ENCODE results near the gene MT1B.

Gene MT1B

DNA sequence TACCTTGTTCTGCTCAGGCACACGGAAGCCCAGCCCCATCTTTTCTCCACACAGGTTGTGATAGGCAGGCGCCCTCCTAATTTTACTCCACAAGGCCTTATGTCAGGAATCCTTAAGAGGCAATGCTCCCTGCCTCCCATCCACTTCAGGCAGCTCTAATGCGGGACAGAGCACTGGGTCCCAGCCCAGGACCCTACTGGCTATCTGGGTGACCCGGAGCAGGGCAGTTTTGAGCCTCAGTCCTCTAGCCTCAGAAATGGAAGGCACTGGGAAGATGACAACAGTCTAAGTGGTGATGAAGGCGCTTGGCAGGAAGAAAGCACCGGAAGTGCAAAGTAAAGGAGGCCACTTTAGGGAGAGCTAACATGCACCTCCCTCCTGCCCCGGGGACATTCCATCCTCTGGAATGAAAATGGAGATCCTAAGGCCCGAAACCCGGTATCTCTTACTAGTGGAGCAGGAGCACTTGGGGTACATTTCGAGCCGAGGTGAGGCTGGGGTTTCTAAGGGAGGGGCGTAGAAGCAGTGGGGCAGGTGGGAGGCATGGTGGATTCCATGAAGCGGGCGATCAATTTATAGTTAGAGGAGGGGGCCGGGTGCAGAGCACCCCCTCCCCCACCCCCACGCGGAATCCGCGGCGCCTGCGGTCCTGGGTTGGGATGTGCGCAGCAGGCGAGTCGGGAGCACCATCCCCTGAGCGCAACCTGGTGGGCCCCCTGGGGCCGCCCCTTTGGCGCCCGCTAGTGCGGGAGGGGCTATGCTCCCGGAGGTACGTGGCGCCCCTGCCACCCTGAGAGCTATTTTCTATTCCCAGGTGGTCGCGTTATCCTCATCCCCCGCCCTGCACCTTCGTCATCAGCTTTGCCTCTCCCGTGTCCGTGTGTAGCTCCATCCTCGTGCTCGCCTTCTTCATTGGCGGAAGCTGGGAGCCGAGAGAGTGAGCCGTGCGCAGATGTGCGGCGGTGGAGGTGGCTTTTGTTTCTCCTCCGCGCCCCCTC is 11.0 kb downstream of the MT1B start:
- TF ChIP-seq GATA3 (IDR thresholded peaks at IDR 0.05; ENCODE audit: low read depth, low read length) (no peak), GATA2 (IDR thresholded peaks at IDR 0.05; ENCODE audit: low read depth, low read length) (no peak)

DNA sequence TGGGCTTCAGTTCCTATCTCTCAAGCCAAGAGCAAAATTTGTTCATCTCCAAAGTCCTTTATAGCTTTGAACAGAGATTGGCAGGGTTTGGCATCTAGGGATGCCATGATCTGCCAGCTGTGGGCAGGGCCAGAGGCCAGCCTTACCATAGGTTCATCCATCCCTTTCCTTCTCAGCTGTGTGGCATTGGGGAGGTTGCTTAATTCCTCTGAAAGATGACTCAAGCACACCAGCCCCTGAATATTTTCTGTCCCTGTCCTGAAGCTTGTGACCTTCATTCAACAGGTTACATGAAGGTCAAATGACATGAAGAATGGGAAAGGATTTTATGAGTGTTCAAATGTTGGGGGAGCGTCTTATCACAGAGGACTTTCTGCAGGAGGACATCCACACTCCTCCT is 12.8 kb downstream of the MT1B start:
- TF ChIP-seq GATA3 (IDR thresholded peaks at IDR 0.05; ENCODE audit: low read depth, low read length), result no peak

DNA sequence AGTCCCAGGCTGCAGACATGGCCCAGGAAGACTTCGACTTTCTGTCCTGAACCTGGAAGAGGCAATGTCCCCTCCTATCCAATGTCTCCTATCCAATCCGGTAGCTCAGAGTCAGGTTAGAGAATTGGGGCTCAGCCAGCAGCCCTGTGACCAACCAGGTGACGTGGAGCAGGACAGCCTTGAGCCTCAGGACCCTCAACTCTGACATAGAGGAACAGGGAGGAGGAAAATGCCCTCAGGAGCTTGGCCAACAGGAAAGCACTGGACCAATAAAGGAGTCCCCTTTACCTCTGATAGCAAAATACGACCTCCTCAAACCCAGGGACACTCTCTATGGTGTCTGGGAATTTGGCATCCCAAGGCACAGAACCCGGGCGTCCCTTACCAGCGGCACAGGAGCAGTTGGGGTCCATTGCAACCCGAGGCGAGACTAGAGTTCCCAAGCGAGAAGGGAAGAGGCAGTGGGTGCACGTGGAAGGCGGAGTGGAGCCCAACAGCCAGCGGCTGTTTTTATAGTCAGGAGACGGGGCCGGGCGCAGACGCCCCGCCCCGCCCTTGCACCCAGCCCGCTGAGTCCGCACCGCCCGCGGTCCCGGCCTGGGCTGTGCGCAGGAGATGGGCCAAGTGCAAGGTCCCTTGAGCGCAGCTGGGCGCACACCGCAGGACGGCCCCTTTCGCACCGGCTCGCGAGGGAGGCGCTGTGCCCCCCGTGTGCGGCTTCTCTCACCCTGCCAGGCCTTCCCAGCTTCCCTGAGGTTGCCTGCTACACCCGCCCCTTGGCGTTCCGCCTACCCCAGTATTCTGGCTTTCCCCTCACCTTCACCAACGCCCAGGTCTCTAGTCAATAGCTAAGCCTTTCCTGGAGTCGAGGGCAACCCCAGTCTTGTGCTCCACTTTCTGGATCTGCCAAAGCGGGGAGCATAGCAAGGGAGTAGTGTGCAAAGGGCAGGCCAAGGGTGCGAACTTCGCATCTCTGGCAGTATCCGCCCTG is 16.2 kb downstream of the MT1B start, which contains the start of gene MT1G:
Gene MT1G, minus strand, starts transcription at position 485 of the 991 bp plus-strand sequence. Its CDS starts 72 bp downstream, at position 413.
- no peak for TF ChIP-seq GATA2 (IDR thresholded peaks at IDR 0.05; ENCODE audit: low read depth, low read length)
- no peak for TF ChIP-seq GATA3 (IDR thresholded peaks at IDR 0.05; ENCODE audit: low read depth, low read length)

DNA sequence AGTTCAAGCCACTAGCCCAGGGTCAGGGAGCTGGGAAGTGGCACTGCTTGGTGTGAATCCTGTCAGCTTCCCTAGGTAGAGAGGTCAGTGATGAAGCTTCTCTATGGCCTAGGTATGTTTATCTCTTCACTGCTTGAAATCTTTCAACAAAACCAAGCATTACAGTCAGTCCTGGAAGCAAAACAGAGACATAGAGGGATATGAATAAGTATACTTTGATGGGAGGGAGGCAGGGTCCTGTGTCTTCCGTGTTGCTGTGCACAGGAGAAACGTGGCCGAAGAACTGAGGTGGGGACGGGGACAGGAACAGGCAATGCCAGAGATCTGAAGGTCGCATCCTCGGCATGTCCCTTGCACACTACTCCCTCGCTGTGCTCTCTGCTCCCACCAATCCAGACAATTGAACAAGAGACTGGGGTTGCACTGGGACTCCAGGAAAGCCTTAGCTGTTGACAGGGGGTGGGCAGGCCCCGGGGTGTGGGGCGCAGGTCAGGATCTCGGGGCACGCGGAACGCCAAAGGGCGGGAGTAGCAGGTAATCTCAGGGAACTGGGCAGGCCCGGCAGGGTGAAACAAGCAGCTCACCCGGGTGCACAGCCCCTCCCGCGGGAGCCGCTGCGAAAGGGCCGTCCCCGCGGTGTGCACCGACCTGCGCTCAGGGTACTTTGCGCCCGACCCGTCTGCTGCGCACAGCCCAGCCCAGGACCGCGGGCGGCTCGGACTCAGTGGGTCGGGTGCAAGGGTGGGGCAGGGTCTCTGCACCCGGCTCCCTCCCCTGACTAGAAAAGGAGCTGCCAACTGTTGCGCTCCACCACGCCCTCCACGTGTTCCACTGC is 17.5 kb downstream of the MT1B start, which contains the start of gene MT1H:
Gene MT1H, plus strand, starts transcription at position 810 of the 835 bp plus-strand sequence. CDS start 71 bp downstream, outside the sequence.
- TF ChIP-seq GATA2 (IDR thresholded peaks at IDR 0.05; ENCODE audit: low read depth, low read length) (no peak), GATA3 (IDR thresholded peaks at IDR 0.05; ENCODE audit: low read depth, low read length) (no peak)

DNA sequence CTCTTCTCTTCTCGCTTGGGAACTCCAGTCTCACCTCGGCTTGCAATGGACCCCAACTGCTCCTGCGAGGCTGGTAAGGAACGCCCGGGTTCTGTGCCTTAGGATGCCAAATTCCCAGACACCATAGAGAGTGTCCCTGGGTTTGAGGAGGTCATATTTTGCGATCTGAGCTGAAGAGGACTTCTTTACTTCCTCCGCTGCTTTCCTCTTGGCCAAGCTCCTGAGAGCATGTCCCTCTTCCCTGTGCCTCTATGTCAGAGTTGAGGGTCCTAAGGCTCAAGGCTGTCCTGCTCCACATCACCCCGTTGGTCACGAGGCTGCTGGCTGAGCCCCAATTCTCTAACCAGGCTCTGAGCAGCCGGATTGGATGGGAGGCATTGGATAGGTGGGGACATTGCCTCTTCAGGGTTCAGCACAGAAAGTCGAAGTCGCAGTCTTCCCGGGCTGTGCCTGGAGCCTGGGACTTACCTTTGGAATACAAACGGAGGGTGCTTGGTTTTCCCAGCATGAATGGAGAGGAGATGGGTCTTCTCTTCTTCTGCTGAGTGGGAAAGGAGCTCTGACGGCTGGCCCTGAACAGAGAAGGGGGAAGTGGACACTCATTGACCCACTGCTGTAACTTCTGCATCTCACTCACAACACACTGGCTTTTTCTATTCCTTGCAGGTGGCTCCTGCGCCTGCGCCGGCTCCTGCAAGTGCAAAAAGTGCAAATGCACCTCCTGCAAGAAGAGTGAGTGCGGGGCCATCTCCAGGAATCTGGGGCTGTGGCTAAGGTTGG is 18.3 kb downstream of the MT1B start:
- TF ChIP-seq GATA2 (IDR thresholded peaks at IDR 0.05; ENCODE audit: low read depth, low read length) (no peak), GATA3 (IDR thresholded peaks at IDR 0.05; ENCODE audit: low read depth, low read length) (no peak)

DNA sequence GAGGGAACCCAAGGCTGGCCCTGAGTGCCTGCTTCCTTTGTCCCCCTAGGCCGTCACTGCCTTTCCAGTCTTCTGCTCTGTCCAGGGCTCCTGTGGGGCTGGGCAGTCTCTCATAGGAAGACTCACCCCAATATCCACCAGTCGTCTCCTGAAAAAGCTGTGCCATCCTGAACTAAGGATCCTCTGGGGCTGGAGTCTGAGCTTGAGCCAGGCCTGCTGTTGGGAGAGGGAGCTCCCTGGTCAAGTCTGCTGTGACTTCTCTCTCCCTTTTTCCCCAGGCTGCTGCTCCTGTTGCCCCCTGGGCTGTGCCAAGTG is 18.9 kb downstream of the MT1B start:
- TF ChIP-seq GATA3 (IDR thresholded peaks at IDR 0.05; ENCODE audit: low read depth, low read length) (no peak), GATA2 (IDR thresholded peaks at IDR 0.05; ENCODE audit: low read depth, low read length) (no peak)

DNA sequence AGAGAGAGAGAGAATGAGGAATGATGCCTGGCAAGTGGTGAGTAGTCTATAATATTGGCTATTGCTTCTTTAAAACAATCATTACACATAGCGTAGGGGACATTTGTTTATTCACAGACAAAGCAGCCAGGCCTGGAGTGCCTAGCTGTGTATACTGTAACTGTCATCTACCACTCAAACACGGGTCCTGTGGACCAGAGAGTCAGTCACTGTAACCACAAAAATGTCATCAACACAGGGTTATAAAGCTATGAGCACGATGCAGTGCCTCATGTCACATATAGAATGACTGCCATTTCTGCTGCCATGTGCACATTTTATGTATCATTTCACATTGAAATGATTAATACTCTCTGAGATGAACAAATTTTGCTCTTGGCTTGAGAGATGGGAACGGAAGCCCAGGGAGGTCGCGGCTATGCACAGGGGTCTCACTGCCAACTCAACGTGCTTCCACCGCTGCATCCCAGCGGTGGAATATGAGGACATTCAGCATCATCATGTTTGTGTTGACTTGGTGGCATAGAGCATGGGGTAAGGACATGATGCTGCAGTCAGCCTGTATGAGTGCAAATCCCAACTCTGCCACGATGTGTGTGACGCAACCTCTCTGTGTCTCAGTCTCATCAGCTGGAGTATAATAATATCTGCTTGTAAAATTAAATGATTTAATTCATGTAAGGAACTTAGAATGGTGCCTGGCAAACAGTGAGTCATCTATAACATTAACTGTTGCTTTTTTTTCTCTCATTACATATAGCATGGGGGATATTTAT is 21.3 kb downstream of the MT1B start:
- TF ChIP-seq GATA2 (IDR thresholded peaks at IDR 0.05; ENCODE audit: low read depth, low read length), result no peak
- no peak for TF ChIP-seq GATA3 (IDR thresholded peaks at IDR 0.05; ENCODE audit: low read depth, low read length)

DNA sequence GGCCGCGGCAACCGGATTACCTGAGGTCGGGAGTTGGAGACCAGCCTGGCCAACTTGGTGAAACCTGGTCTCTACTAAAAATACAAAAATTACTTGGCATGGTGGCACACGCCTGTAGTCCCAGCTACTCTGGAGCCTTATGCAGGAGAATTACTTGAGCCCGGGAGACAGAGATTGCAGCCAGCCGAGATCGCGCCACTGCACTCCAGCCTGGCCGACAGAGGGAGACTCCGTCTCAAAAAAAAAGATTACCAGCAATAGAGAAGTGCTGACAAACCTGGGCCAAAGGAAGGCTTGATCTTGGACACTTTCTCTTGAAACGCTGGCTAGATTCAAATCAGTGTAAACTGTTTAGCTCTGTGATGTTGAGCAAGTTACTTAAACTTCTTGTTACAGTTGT is 22.2 kb downstream of the MT1B start:
- TF ChIP-seq GATA3 (IDR thresholded peaks at IDR 0.05; ENCODE audit: low read depth, low read length), result no peak
- no peak for TF ChIP-seq GATA2 (IDR thresholded peaks at IDR 0.05; ENCODE audit: low read depth, low read length)

DNA sequence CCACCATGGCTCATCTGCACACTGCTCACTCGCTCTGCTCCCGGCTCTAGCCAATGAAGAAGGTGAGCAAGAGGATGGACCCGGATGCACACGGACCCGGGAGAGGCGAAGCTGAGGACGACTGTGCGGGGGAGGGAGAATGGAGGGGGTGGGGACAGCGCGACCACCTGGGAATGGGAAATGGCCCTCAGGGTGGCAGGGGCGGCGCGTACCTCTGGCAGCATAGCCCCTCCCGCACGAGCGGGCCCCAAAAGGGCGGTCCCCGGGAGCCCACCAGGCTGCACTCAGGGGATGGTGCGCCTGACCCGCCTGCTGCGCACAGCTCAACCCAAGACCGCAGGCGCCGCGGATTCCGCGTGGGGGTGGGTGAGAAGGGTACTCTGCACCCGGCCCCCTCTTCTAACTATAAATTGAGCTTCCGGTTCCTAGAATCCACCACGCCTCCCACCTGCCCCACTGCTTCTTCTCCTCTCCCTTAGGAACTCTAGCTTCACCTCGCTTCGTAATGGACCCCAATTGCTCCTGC is 24.1 kb downstream of the MT1B start:
- TF ChIP-seq GATA3 (IDR thresholded peaks at IDR 0.05; ENCODE audit: low read depth, low read length) (no peak), GATA2 (IDR thresholded peaks at IDR 0.05; ENCODE audit: low read depth, low read length) (no peak)

DNA sequence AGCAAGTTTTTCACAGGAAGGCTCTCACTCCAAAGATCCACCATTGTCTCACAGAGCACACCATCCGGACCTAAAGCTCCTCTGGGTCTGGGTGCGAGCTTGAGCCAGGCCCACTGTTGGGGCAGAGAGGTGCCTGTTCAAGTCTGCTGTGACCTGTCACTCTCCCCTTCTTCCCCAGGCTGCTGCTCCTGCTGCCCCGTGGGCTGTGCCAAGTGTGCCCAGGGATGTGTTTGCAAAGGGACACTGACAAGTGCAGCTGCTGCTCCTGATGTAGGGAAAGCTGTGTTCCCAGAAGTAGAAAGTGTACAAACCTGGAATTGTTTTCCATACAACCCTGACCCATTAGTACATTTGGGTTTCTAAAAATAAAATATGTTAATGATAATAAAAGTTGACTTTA is 25.8 kb downstream of the MT1B start:
- TF ChIP-seq GATA3 (IDR thresholded peaks at IDR 0.05; ENCODE audit: low read depth, low read length) (no peak), GATA2 (IDR thresholded peaks at IDR 0.05; ENCODE audit: low read depth, low read length) (no peak)

DNA sequence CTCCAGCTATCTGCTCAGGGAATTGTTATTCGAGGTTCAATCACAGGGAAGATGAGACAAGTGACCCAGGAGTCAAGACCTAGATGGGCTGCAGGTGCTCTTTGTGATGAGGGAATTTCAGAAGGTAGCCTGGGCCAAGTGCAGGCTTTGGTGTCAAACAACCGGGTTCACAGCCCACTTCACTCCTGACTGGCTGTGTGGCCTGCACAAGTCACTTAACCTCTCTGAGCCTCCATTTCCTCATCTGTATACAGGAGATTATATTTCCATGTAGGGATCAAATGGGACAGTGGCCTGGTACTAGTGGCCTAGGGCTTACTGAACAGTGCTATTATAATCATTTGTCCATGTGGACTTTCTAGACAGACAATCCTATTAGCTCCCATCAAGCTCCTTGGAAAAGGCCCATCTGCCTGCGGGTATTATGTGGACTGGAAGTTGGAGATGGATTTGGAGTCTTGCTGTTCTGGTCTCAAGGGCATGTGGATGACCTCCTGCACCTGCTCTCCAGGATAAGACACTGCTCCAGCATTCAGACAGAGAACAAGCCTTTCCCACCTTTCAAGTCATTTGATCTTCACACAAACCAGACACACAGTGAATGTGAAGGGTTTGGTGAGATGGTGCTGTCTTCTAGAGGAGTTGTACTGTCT is 27.5 kb downstream of the MT1B start:
- TF ChIP-seq GATA3 (IDR thresholded peaks at IDR 0.05; ENCODE audit: low read depth, low read length), result no peak
- TF ChIP-seq GATA2 (IDR thresholded peaks at IDR 0.05; ENCODE audit: low read depth, low read length), result no peak

Measured in SH-SY5Y (cell line).